ENCODE data around the gene NAV3.

The NAV3 gene

DNA sequence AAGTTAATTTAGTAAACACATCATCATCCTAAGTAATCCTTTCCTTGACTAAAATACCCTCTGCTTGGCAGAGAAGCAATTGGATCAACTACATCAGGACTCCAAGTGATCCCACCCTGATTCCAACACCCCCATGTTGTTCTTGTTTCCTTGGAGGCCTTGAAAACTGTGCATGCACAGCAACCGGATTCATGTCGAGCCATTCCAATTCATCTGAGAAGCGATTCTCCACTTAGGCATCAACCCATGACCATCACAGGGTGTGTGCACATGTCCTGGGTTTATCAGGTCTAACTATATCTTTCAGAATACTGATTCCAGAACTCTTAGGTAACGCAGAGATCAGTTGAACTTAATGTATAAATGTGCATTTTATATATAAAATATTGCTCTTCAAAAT is 163.0 kb downstream of the NAV3 start:
- TF ChIP-seq, protein P1, sequence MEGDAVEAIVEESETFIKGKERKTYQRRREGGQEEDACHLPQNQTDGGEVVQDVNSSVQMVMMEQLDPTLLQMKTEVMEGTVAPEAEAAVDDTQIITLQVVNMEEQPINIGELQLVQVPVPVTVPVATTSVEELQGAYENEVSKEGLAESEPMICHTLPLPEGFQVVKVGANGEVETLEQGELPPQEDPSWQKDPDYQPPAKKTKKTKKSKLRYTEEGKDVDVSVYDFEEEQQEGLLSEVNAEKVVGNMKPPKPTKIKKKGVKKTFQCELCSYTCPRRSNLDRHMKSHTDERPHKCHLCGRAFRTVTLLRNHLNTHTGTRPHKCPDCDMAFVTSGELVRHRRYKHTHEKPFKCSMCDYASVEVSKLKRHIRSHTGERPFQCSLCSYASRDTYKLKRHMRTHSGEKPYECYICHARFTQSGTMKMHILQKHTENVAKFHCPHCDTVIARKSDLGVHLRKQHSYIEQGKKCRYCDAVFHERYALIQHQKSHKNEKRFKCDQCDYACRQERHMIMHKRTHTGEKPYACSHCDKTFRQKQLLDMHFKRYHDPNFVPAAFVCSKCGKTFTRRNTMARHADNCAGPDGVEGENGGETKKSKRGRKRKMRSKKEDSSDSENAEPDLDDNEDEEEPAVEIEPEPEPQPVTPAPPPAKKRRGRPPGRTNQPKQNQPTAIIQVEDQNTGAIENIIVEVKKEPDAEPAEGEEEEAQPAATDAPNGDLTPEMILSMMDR (IDR thresholded peaks at IDR 0.05; ENCODE audit: low read depth, low read length), result no peak
- no peak for DNase-seq (ENCODE audit: extremely low read depth, low read depth)

DNA sequence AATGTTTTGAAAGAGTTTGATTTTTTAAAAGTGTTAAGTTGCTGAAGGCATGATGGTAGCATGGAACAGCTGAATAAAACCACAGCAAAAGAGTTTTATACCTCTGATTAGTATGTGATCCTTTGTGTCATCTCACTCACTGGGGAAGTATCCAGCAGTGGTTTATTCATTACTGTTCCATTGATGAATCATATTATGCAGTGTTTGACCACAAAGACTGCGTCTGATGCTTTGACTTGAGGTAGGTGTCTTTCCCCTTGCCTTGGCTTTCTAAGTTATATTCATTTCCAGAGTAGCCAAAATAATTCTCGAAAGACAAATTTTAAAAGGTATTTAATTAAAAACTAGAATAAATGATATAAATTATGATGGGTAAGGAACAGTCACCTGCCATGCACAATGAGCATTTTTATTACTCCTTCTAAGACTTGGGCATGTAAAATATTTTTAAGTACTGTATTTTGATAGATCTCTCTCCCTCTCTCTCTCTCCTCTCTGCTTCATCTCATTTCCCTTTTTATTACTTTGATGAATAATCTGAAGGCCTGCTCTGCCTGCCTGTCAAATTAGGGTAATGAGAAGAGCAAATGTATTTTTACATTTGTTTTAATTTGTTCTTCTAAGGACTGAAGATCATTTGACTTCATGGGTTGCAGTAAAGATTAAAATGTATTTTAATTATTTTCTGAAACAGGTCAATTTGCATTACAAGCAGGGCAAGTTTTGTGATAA is 164.9 kb downstream of the NAV3 start:
- DNase-seq (ENCODE audit: extremely low read depth, low read depth), result no peak
- TF ChIP-seq, protein P1 (IDR thresholded peaks at IDR 0.05; ENCODE audit: low read depth, low read length), result no peak

DNA sequence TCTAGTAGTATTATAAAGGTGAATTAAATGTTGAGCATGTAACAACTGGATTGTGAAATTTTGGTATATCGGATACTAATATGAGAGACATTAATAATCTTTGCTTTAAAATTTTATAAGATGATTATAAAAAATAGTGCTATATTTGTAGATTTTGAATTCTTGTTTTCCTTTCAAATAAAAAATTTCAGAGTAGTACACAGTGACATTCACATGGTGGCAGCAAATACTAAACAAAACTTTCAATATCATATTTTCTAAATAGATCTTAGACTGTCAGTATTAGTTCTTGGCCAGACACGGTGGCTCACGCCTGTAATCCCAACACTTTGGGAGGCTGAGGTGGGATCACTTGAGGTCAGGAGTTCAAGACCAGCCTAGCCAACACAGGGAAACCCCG is 166.0 kb downstream of the NAV3 start:
- DNase-seq (ENCODE audit: extremely low read depth, low read depth), result no peak

DNA sequence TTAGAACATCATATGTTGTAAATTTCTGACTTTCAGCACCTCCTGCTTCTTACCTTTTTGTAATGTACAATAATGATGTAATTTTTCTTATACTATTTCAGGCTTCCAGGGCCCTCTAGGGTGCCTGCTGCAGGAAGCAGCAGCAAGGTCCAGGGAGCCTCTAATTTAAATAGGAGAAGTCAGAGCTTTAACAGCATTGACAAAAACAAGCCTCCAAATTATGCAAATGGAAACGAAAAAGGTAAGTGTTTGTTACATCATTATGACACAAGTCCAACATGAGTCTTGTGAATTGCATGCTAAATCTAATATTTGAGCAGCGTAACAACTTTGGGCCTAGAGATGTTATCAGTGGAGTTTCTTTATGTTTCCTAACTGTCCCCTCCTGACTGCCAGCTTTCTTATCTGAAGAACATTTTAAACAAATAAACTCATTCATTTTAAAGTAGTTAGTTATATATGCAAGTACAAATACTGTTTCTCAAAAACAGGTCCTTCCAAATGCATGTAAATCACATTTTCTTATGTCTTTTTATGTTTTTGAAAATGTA is 167.6 kb downstream of the NAV3 start:
- no peak for DNase-seq (ENCODE audit: extremely low read depth, low read depth)
- TF ChIP-seq, protein P1 (IDR thresholded peaks at IDR 0.05; ENCODE audit: low read depth, low read length), result no peak

More for the DNA sequence above, 166.0 kb downstream of the NAV3 start:
- TF ChIP-seq, protein P1 (IDR thresholded peaks at IDR 0.05; ENCODE audit: low read depth, low read length), result no peak

DNA sequence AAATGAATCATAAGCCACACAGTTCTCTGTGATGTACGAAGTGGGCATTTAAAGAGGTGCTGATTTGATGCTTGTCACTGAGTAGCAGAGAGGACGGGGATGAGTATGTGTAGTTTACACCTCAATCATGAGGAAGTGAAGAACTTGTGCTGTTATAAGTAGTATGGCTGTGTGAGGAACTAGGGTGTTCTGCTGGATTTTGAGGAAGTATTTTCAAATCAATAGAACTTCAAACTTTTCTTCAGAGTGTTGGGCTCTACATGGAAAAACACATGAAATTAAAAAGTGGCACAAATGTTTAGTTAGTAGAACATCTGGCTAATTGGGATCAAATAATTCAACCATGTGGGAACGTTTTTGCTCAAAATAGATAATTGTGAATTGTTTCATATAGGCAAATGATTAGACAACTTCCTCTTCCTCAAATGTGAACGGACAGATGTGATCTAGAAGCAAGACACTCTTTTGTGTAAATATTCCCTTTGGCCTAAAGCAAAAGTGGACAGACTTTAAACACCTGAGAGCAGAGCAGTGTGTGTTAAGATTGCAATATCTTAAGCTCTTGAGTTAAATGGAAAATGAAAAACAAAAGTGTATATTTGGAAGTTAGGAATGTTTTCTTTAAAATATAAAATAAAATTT is 168.5 kb downstream of the NAV3 start:
- TF ChIP-seq, protein P1 (IDR thresholded peaks at IDR 0.05; ENCODE audit: low read depth, low read length), result no peak
- DNase-seq (ENCODE audit: extremely low read depth, low read depth), result no peak

DNA sequence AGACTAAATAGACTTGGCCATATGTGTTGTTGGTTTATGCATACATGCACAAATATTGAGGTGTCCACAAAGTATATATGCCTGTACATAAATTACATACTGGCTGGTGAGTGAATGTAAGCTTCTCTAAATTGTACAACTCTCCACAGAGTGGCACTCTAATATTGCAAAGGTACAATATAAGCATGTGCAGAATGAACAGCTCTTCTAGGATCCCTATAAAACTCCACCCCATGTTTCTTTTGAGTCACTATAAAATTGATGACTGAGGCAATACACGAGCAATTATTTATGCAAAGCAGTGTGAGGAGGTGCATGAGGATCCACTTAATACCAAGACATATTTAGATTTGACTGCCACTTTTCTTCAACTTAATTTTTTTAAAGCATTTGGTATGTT is 172.2 kb downstream of the NAV3 start:
- TF ChIP-seq, protein P1 (IDR thresholded peaks at IDR 0.05; ENCODE audit: low read depth, low read length), result no peak
- no peak for DNase-seq (ENCODE audit: extremely low read depth, low read depth)
